Measurements from ENCODE around the gene KYAT1. TPM values are rescaled to one million over a fixed set of nuclear protein-coding genes. Genes with fewer than 3 reads are reported as not detected.

Gene KYAT1
- total RNA-seq, 3 donors from 2014 or later (not counting 1 experiment from before 2014, with no cell fraction given): 8.9 to 11.3 (median 9.1) TPM

GRCh38 chr9:128828267-128828666 lies 53.5 kb downstream of the KYAT1 start:
- no peak for DNase-seq
- Mint-ChIP-seq H3K4me1 (peaks cover 17% of the 10 kb centered on the region in 2 donors), H3K9me3 (no peaks in the 10 kb centered on the region), H3K27me3 (ENCODE audit: low read depth in 2 of 2) (no peaks in the 10 kb centered on the region), H3K27ac (peak overlapping the region in 1 of 2 donors; percentile 91), H3K36me3 (no peaks in the 10 kb centered on the region), H3K4me3 (peak overlapping the region; percentile 91)
- Histone ChIP-seq H3K27me3 (ENCODE audit: control insufficient read depth, insufficient read depth, low read length) (no peaks in the 10 kb centered on the region), H3K4me3 (ENCODE audit: low read length) (no peak overlapping the region), H3K9me3 (ENCODE audit: control insufficient read depth, insufficient read depth, low read length) (no peaks in the 10 kb centered on the region), H3K27ac (ENCODE audit: low read length) (no peak overlapping the region), H3K4me1 (ENCODE audit: control insufficient read depth, insufficient read depth, low read length) (peaks cover 21% of the 10 kb centered on the region), H3K36me3 (ENCODE audit: control insufficient read depth, insufficient read depth, low read length) (peaks cover 33% of the 10 kb centered on the region)
- WGBS (ENCODE audit: insufficient coverage): 94% methylated on average over 8 of the region's 8 CpGs
- ATAC-seq: no peak
- TF ChIP-seq CTCF (IDR thresholded peaks at IDR 0.05): no peak
- intact Hi-C loops (cut with micrococcal nuclease): no loop called here

GRCh38 chr9:128825923-128826700 lies 55.6 kb downstream of the KYAT1 start:
- Histone ChIP-seq H3K36me3 (ENCODE audit: control insufficient read depth, insufficient read depth, low read length) (peaks cover 43% of the 10 kb centered on the region), H3K4me1 (ENCODE audit: control insufficient read depth, insufficient read depth, low read length) (peaks cover 21% of the 10 kb centered on the region), H3K27me3 (ENCODE audit: control insufficient read depth, insufficient read depth, low read length) (no peaks in the 10 kb centered on the region), H3K4me3 (ENCODE audit: low read length) (no peak overlapping the region), H3K9me3 (ENCODE audit: control insufficient read depth, insufficient read depth, low read length) (no peaks in the 10 kb centered on the region), H3K27ac (ENCODE audit: low read length) (no peak overlapping the region)
- intact Hi-C loops (cut with micrococcal nuclease): no loop called here
- WGBS (ENCODE audit: insufficient coverage): 97% methylated on average over 22 of the region's 22 CpGs
- no peak for ATAC-seq
- no peak for DNase-seq
- Mint-ChIP-seq H3K4me3 (no peak overlapping the region), H3K27ac (no peak overlapping the region), H3K9me3 (no peaks in the 10 kb centered on the region), H3K4me1 (peaks cover 22 to 25% of the 10 kb centered on the region in 2 donors), H3K27me3 (ENCODE audit: low read depth in 2 of 2) (no peaks in the 10 kb centered on the region), H3K36me3 (no peaks in the 10 kb centered on the region)
- no peak for TF ChIP-seq CTCF (IDR thresholded peaks at IDR 0.05)

- DNase-seq (no peak), ATAC-seq (no peak)
- H3K36me3 Mint-ChIP-seq: no peaks in the 10 kb centered on the region
- Histone ChIP-seq H3K4me1 (ENCODE audit: control insufficient read depth, insufficient read depth, low read length) (peaks cover 18% of the 10 kb centered on the region), H3K36me3 (ENCODE audit: control insufficient read depth, insufficient read depth, low read length) (peaks cover 44% of the 10 kb centered on the region), H3K9me3 (ENCODE audit: control insufficient read depth, insufficient read depth, low read length) (no peaks in the 10 kb centered on the region), H3K4me3 (ENCODE audit: low read length) (no peak overlapping the region), H3K27ac (ENCODE audit: low read length) (no peak overlapping the region), H3K27me3 (ENCODE audit: control insufficient read depth, insufficient read depth, low read length) (no peaks in the 10 kb centered on the region)
- H3K4me1 Mint-ChIP-seq: peaks cover 26 to 28% of the 10 kb centered on the region in 2 donors
- no peaks in the 10 kb centered on the region for H3K9me3 Mint-ChIP-seq
- no peak for TF ChIP-seq CTCF (IDR thresholded peaks at IDR 0.05)
- no peak overlapping the region for H3K27ac Mint-ChIP-seq
- H3K4me3 Mint-ChIP-seq: no peak overlapping the region
- intact Hi-C loops (cut with micrococcal nuclease): no loop called here
- H3K27me3 Mint-ChIP-seq (ENCODE audit: low read depth in 2 of 2): no peaks in the 10 kb centered on the region
- WGBS (ENCODE audit: insufficient coverage): 93% methylated on average over 7 of the region's 7 CpGs
Observed at GRCh38 chr9:128824911-128825310, 56.8 kb downstream of the KYAT1 start.

Measured in natural killer cell (primary cell).